GM23338 (cell line): ENCODE measurements around the gene FAM131B. TPM values are rescaled to one million over a fixed set of nuclear protein-coding genes. Genes with fewer than 3 reads are reported as not detected.

Experiments
- ATAC-seq: fragments of 200-7000 bp; cut with Tn5 transposase; 3 replicates; pipeline ENCODE4 v1.9.1; 2020
- DNase-seq: peaks from one replicate; pipeline ENCODE4 v3.0.0-alpha.2; 2015; ENCODE audit warnings: low spot score
- H2AFZ ChIP-seq: fragments of 200-600 bp; sonication (generic); 2 replicates; pipeline ENCODE4 v1.8.0; 2016; ENCODE audit warnings: antibody characterized with exemption, mild to moderate bottlenecking, moderate library complexity
- H3F3A ChIP-seq: fragments of 200-600 bp; sonication (generic); replicated peaks from 2 replicates; pipeline ENCODE4 v1.8.0; 2017; ENCODE audit warnings: antibody characterized with exemption, mixed run types, low read depth
- H3K27ac ChIP-seq: fragments of 200-600 bp; sonication (generic); 2 replicates; pipeline ENCODE4 v1.6.1; 2016; ENCODE audit warnings: low read depth
- H3K27me3 ChIP-seq: fragments of 200-600 bp; sonication (generic); 2 replicates; pipeline ENCODE4 v1.8.0; 2016; ENCODE audit warnings: mild to moderate bottlenecking, mixed run types, moderate library complexity; ENCODE audit not compliant: insufficient read depth
- H3K36me3 ChIP-seq: fragments of 200-600 bp; sonication (generic); 2 replicates; pipeline ENCODE4 v1.8.0; 2016; ENCODE audit warnings: mild to moderate bottlenecking; ENCODE audit not compliant: insufficient read depth
- H3K4me1 ChIP-seq: fragments of 200-600 bp; sonication (generic); 2 replicates; pipeline ENCODE4 v1.8.0; 2016; ENCODE audit warnings: mild to moderate bottlenecking, moderate library complexity; ENCODE audit not compliant: insufficient read depth
- H3K4me2 ChIP-seq: fragments of 200-600 bp; sonication (generic); 2 replicates; pipeline ENCODE4 v1.7.1; 2017; ENCODE audit warnings: mixed run types
- H3K4me3 ChIP-seq: fragments of 200-600 bp; sonication (generic); 2 replicates; pipeline ENCODE4 v1.6.1; 2016; ENCODE audit warnings: mixed run types
- H3K79me2 ChIP-seq: fragments of 200-600 bp; sonication (generic); replicated peaks from 2 replicates; pipeline ENCODE4 v1.8.0; 2017; ENCODE audit warnings: mild to moderate bottlenecking; ENCODE audit not compliant: insufficient read depth
- H3K9me2 ChIP-seq: fragments of 200-600 bp; sonication (generic); 2 replicates; pipeline ENCODE4 v1.8.0; 2017; ENCODE audit not compliant: insufficient read depth
- H4K20me1 ChIP-seq: fragments of 200-600 bp; sonication (generic); replicated peaks from 2 replicates; pipeline ENCODE4 v1.8.0; 2017; ENCODE audit warnings: mild to moderate bottlenecking; ENCODE audit not compliant: insufficient read depth
- H3K27ac Mint-ChIP-seq: 2 replicates; pipeline ENCODE4 v1.8.0; 2020; ENCODE audit warnings: inconsistent platforms, mild to moderate bottlenecking, moderate library complexity, mixed read lengths
- H3K27me3 Mint-ChIP-seq: 3 replicates; pipeline ENCODE4 v1.8.0; 2022; ENCODE audit warnings: low read depth, mild to moderate bottlenecking, moderate library complexity, mixed read lengths, inconsistent platforms; ENCODE audit not compliant: insufficient read depth, poor library complexity
- H3K36me3 Mint-ChIP-seq: 3 replicates; pipeline ENCODE4 v1.8.0; 2021; ENCODE audit warnings: low read depth, mild to moderate bottlenecking, inconsistent platforms, moderate library complexity, mixed read lengths
- H3K4me1 Mint-ChIP-seq: 3 replicates; pipeline ENCODE4 v1.8.0; 2020; ENCODE audit warnings: mild to moderate bottlenecking, inconsistent platforms, mixed read lengths
- H3K4me3 Mint-ChIP-seq: 3 replicates; pipeline ENCODE4 v1.8.0; 2021; ENCODE audit warnings: moderate library complexity, mild to moderate bottlenecking, inconsistent platforms, mixed read lengths
- H3K9me3 Mint-ChIP-seq: 3 replicates; pipeline ENCODE4 v1.8.0; 2020; ENCODE audit warnings: moderate library complexity, mild to moderate bottlenecking, inconsistent platforms, mixed read lengths
- CTCF ChIP-seq, 2 experiments: fragments of 200-600 bp in 1 of 2; sonication (generic) in 1 of 2; conservative IDR thresholded peaks; 2 replicates each; pipeline versions ENCODE4 v1.5.1 to v1.6.1; 2016 to 2017; ENCODE audit warnings: antibody characterized with exemption in 2 of 2, low read depth in 2 of 2, mild to moderate bottlenecking in 2 of 2, moderate library complexity in 1 of 2
- ZNF462 ChIP-seq: fragments of 250-450 bp; sonication (Bioruptor Pico); IDR thresholded peaks from 2 replicates; pipeline ENCODE4 v1.5.0; 2020; ENCODE audit warnings: mild to moderate bottlenecking, moderate library complexity
- polyA plus RNA-seq: library from polyadenylated mRNA; unstranded; fragments of >200 nt; fragmentation: Nextera tagmentation; extraction: Ambion mirVana; gene quantifications from 2 replicates; pipeline ENCODE4 v1.2.1, GENCODE V29; 2016
- total RNA-seq: library from RNA; depleted of rRNA; stranded (reverse); fragments of >200 nt; shearing (Covaris generic); gene quantifications from 2 replicates; pipeline ENCODE4 v1.2.3, GENCODE V29; 2014

Gene FAM131B
- total and polyA plus RNA-seq, 2 experiments from 2014 or later = 4.7 to 30.2 TPM

GRCh38 chr7:143389316-143390103 lies 27.0 kb upstream of the FAM131B start:
- Histone ChIP-seq H3K4me3 (no peak overlapping the region), H3K9me2 (no peaks in the 10 kb centered on the region), H3K79me2 (peaks cover 22% of the 10 kb centered on the region), H4K20me1 (peaks cover 17% of the 10 kb centered on the region), H3K36me3 (peaks cover 21% of the 10 kb centered on the region), H3F3A (peaks cover 66% of the 10 kb centered on the region), H3K4me1 (no peaks in the 10 kb centered on the region; the same call in 1 of the 2 replicates), H3K4me2 (no peak overlapping the region), H3K27ac (peak overlapping the region; percentile 86), H3K27me3 (no peaks in the 10 kb centered on the region), H2AFZ (no peak overlapping the region)
- H3K27ac Mint-ChIP-seq = peak overlapping the region; percentile 50; the same call in 1 of the 2 replicates
- H3K27me3 Mint-ChIP-seq = peaks cover 34% of the 10 kb centered on the region
- ATAC-seq (no peak), DNase-seq (no peak)
- no peaks in the 10 kb centered on the region; the same call in 2 of the 3 replicates for H3K9me3 Mint-ChIP-seq
- H3K36me3 Mint-ChIP-seq = peaks cover 63% of the 10 kb centered on the region
- H3K4me1 Mint-ChIP-seq = peaks cover 3% of the 10 kb centered on the region; the same call in 2 of the 3 replicates
- TF ChIP-seq CTCF (conservative IDR thresholded peaks at IDR 0.05; ENCODE audit: low read depth in 2 of 2) (peak in 1 of 2 experiments; percentile 45; a peak in 2 of 4 replicates), ZNF462 (CRISPR knock-in tag) (no peak)
- H3K4me3 Mint-ChIP-seq = no peak overlapping the region
